Liver (tissue), 9 donors: ENCODE measurements around the gene PLA2G7. TPM values are rescaled to one million over a fixed set of nuclear protein-coding genes. Genes with fewer than 3 reads are reported as not detected.

Source experiments
- DNase-seq: peaks from one replicate; pipeline ENCODE4 v3.0.0-alpha.2; 2017; ENCODE audit warnings: low spot score
- H3K27ac ChIP-seq, 2 donors: one replicate each; pipeline ENCODE4 v1.7.0; 2013; ENCODE audit warnings: inconsistent platforms in 2 of 2, low read length in 2 of 2, control low read depth in 1 of 2, low read depth in 1 of 2, mild to moderate bottlenecking in 1 of 2
- H3K27me3 ChIP-seq, 4 donors: one replicate each; pipeline versions ENCODE4 v1.6.1 to v1.7.0; 2013; ENCODE audit warnings: low read length in 3 of 4, inconsistent platforms in 1 of 4, mild to moderate bottlenecking in 1 of 4, moderate library complexity in 1 of 4; ENCODE audit not compliant: control insufficient read depth in 4 of 4, insufficient read depth in 4 of 4
- H3K36me3 ChIP-seq, 4 donors: one replicate each; pipeline versions ENCODE4 v1.6.1 to v1.7.0; 2013; ENCODE audit warnings: low read length in 3 of 4, mild to moderate bottlenecking in 3 of 4, low read depth in 1 of 4, moderate library complexity in 1 of 4; ENCODE audit not compliant: control insufficient read depth in 4 of 4, insufficient read depth in 3 of 4
- H3K4me1 ChIP-seq, 4 donors: one replicate each; pipeline versions ENCODE4 v1.6.1 to v1.7.0; 2013; ENCODE audit warnings: low read length in 3 of 4, mild to moderate bottlenecking in 3 of 4, moderate library complexity in 1 of 4; ENCODE audit not compliant: control insufficient read depth in 4 of 4, insufficient read depth in 4 of 4
- H3K4me3 ChIP-seq, 3 donors: one replicate each; pipeline versions ENCODE4 v1.6.1 to v1.7.0; 2013; ENCODE audit warnings: low read length in 3 of 3, control low read depth in 1 of 3, low read depth in 1 of 3, mild to moderate bottlenecking in 1 of 3
- H3K9ac ChIP-seq, 2 donors: one replicate each; pipeline ENCODE4 v1.7.0; 2013; ENCODE audit warnings: low read length in 2 of 2, mild to moderate bottlenecking in 2 of 2, moderate library complexity in 2 of 2, control low read depth in 1 of 2, low read depth in 1 of 2
- H3K9me3 ChIP-seq, 4 donors: one replicate each; pipeline versions ENCODE4 v1.6.1 to v1.7.0; 2013; ENCODE audit warnings: low read length in 3 of 4; ENCODE audit not compliant: control insufficient read depth in 4 of 4
- CTCF ChIP-seq: fragments of 150-350 bp; IDR thresholded peaks from 2 replicates; pipeline ENCODE4 v1.5.1; 2017; ENCODE audit warnings: improper control_type of control experiment, low read depth, low read length; ENCODE audit not compliant: missing input control
- EGR1 ChIP-seq, 2 donors: IDR thresholded peaks; 2 replicates each; pipeline ENCODE4 v1.6.1; 2016 to 2018; ENCODE audit warnings: antibody characterized with exemption in 2 of 2, low read depth in 2 of 2
- FOXA1 ChIP-seq: IDR thresholded peaks from 2 replicates; pipeline ENCODE4 v1.6.1; 2016; ENCODE audit warnings: antibody characterized with exemption
- FOXA2 ChIP-seq: IDR thresholded peaks from 2 replicates; pipeline ENCODE4 v1.6.1; 2016; ENCODE audit warnings: antibody characterized with exemption
- GABPA ChIP-seq, 2 donors: IDR thresholded peaks in 1 of 2; conservative IDR thresholded peaks in 1 of 2; 2 replicates each; pipeline ENCODE4 v1.6.1; 2016; ENCODE audit warnings: antibody characterized with exemption in 2 of 2, mild to moderate bottlenecking in 1 of 2, moderate library complexity in 1 of 2
- JUND ChIP-seq, 2 donors: IDR thresholded peaks; 2 replicates each; pipeline ENCODE4 v1.6.1; 2016; ENCODE audit warnings: antibody characterized with exemption in 2 of 2
- MAX ChIP-seq: IDR thresholded peaks from 2 replicates; pipeline ENCODE4 v1.6.1; 2016; ENCODE audit warnings: antibody characterized with exemption
- NR2F2 ChIP-seq: IDR thresholded peaks from 2 replicates; pipeline ENCODE4 v1.6.1; 2016; ENCODE audit warnings: antibody characterized with exemption
- RAD21 ChIP-seq, 2 donors: IDR thresholded peaks; 2 replicates each; pipeline ENCODE4 v1.6.1; 2016; ENCODE audit warnings: antibody characterized with exemption in 2 of 2, mild to moderate bottlenecking in 2 of 2
- REST ChIP-seq: IDR thresholded peaks from 2 replicates; pipeline ENCODE4 v1.6.1; 2016; ENCODE audit warnings: antibody characterized with exemption, mild to moderate bottlenecking
- RXRA ChIP-seq, 2 donors: IDR thresholded peaks; 2 replicates each; pipeline ENCODE4 v1.6.1; 2017 to 2018; ENCODE audit warnings: antibody characterized with exemption in 2 of 2, mild to moderate bottlenecking in 1 of 2
- SP1 ChIP-seq: IDR thresholded peaks from 2 replicates; pipeline ENCODE4 v1.6.1; 2018; ENCODE audit warnings: antibody characterized with exemption, mild to moderate bottlenecking
- TAF1 ChIP-seq: conservative IDR thresholded peaks from 2 replicates; pipeline ENCODE4 v1.6.1; 2016; ENCODE audit warnings: antibody characterized with exemption, mild to moderate bottlenecking
- YY1 ChIP-seq: IDR thresholded peaks from 2 replicates; pipeline ENCODE4 v1.6.1; 2016; ENCODE audit warnings: antibody characterized with exemption, mild to moderate bottlenecking
- ZBTB33 ChIP-seq: IDR thresholded peaks from 2 replicates; pipeline ENCODE4 v1.6.1; 2016; ENCODE audit warnings: antibody characterized with exemption
- WGBS: extraction: QIAGEN DNeasy Blood & Tissue Kit; methylation state at CpG from one replicate; pipeline ENCODE4 v1.1.7; 2013; 5-methylcytosine and 5-hydroxymethylcytosine counted together
- polyA plus RNA-seq, 2 donors: library from polyadenylated mRNA; stranded (reverse) in 1 of 2; unstranded in 1 of 2; fragments of 200-250 nt in 1 of 2; fragments of >200 nt in 1 of 2; fragmentation: Nextera tagmentation in 1 of 2; extraction: Ambion mirVana in 1 of 2; gene quantifications; one replicate each; pipeline versions ENCODE4 v1.2.1 to v1.2.3, GENCODE V29; 2013 to 2015
- total RNA-seq, 2 donors: library from RNA; depleted of rRNA; stranded (reverse); fragments of >200 nt; gene quantifications; one replicate each; pipeline ENCODE4 v1.2.3, GENCODE V29; 2014
- donor health status: healthy.
- donor health status: healthy.
- donor health status: healthy.
- donor health status: healthy.
- donor health status: healthy.

Gene PLA2G7
- total and polyA plus RNA-seq, 4 donors: 0.35 to 24.7 (median 1.3) TPM

DNA sequence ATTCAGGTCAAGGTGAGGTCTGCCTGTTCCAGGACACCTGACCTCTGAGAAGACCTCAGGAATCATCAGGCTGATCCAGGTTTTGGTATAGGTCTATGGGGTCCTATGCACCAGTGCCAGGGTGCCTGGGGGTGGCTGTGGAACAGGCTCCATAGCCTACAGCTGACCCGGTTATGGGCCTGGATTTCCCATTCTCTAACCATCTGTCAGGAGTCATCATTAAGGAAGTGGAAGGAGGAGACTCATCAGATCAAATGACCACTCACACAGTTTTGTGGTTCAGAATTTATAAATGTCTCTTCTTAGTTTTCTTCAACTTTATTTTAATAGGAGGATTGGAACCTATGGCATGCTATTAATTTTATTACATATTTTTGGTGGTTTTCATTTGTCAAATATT, 14.8 kb downstream of the PLA2G7 start:
- TF ChIP-seq EGR1 (IDR thresholded peaks at IDR 0.05; ENCODE audit: low read depth in 2 of 2) (no peak), JUND (IDR thresholded peaks at IDR 0.05) (no peak), RAD21 (IDR thresholded peaks at IDR 0.05) (no peak), ZBTB33 (no peak), MAX (no peak), YY1 (no peak), REST (no peak), NR2F2 (no peak), CTCF (no peak), FOXA2 (no peak), RXRA (IDR thresholded peaks at IDR 0.05) (no peak), TAF1 (no peak), GABPA (IDR thresholded peaks at IDR 0.05 in 1 of 2, conservative IDR thresholded peaks at IDR 0.05 in 1 of 2) (no peak), SP1 (no peak), FOXA1 (no peak)
- no peak for DNase-seq
- Histone ChIP-seq H3K4me3 (no peak overlapping the region), H3K9me3 (no peaks in the 10 kb centered on the region), H3K9ac (no peak overlapping the region), H3K36me3 (no peaks in the 10 kb centered on the region), H3K4me1 (no peaks in the 10 kb centered on the region), H3K27me3 (no peaks in the 10 kb centered on the region), H3K27ac (no peak overlapping the region)
- WGBS: 86% methylated on average over 1 of the region's 1 CpG

- Histone ChIP-seq H3K4me1 (no peaks in the 10 kb centered on the region), H3K36me3 (no peaks in the 10 kb centered on the region), H3K27me3 (no peaks in the 10 kb centered on the region), H3K9me3 (no peaks in the 10 kb centered on the region), H3K4me3 (no peak overlapping the region), H3K27ac (no peak overlapping the region), H3K9ac (no peak overlapping the region)
- WGBS: 60% methylated on average over 1 of the region's 1 CpG
- no peak for DNase-seq
- TF ChIP-seq SP1 (no peak), FOXA1 (no peak), RAD21 (IDR thresholded peaks at IDR 0.05) (no peak), JUND (IDR thresholded peaks at IDR 0.05) (no peak), ZBTB33 (no peak), GABPA (IDR thresholded peaks at IDR 0.05 in 1 of 2, conservative IDR thresholded peaks at IDR 0.05 in 1 of 2) (no peak), REST (no peak), CTCF (no peak), MAX (no peak), RXRA (IDR thresholded peaks at IDR 0.05) (no peak), TAF1 (no peak)
Measured at GRCh38 chr6:46719099-46719498, 16.1 kb downstream of the PLA2G7 start.
